H1 (cell line): ENCODE results near the gene CMIP. TPM values are rescaled to one million over a fixed set of nuclear protein-coding genes. Genes with fewer than 3 reads are reported as not detected.

Experiments
- CTCF ChIA-PET: fragments of 300-600 bp; sonication (Branson Sonifier 250); formaldehyde crosslinking; loops from one replicate; lab custom pipeline; 2021; ENCODE audit not compliant: partially characterized antibody; lab: Charles Lee
- POLR2A ChIA-PET: fragments of 300-600 bp; sonication (Branson Sonifier 250); formaldehyde crosslinking; loops from one replicate; lab custom pipeline; 2021; ENCODE audit warnings: inconsistent platforms; ENCODE audit not compliant: partially characterized antibody; lab: Charles Lee
- DNase-seq, 2 experiments: peaks; one replicate each; pipeline versions ENCODE4 v3.0.0 to v3.0.0-alpha.2; 2010 to 2022; ENCODE audit warnings: low spot score in 2 of 2, low read depth in 1 of 2, mixed read lengths in 1 of 2
- FAIRE-seq: peaks from 2 replicates; lab custom pipeline; 2011; peaks lifted over from hg19 to GRCh38; lab: Jason Lieb, UNC
- H2AFZ ChIP-seq: 2 replicates; pipeline ENCODE4 v1.8.1; 2012; ENCODE audit warnings: low read length, inconsistent platforms
- H2AK5ac ChIP-seq: 2 replicates; pipeline ENCODE4 v1.6.1; 2013; ENCODE audit warnings: low read depth, low read length
- H2BK120ac ChIP-seq: replicated peaks from 2 replicates; pipeline ENCODE3; 2013; ENCODE audit warnings: low read depth, low read length, inconsistent platforms
- H2BK12ac ChIP-seq: 2 replicates; pipeline ENCODE4 v1.6.1; 2013; ENCODE audit warnings: low read depth, low read length
- H2BK15ac ChIP-seq: 2 replicates; pipeline ENCODE4 v1.6.1; 2013; ENCODE audit warnings: low read length
- H2BK20ac ChIP-seq: 2 replicates; pipeline ENCODE4 v1.6.1; 2013; ENCODE audit warnings: low read length
- H2BK5ac ChIP-seq: 2 replicates; pipeline ENCODE4 v1.6.1; 2013; ENCODE audit warnings: low read depth, low read length
- H3K14ac ChIP-seq: 2 replicates; pipeline ENCODE4 v1.6.1; 2013; ENCODE audit warnings: inconsistent platforms; ENCODE audit not compliant: insufficient read length
- H3K18ac ChIP-seq: 2 replicates; pipeline ENCODE4 v1.6.1; 2013; ENCODE audit warnings: low read length; ENCODE audit errors: extremely low read depth
- H3K23ac ChIP-seq: 2 replicates; pipeline ENCODE4 v1.6.1; 2013; ENCODE audit warnings: inconsistent platforms; ENCODE audit not compliant: insufficient read length
- H3K23me2 ChIP-seq: 2 replicates; pipeline ENCODE4 v1.6.1; 2013; ENCODE audit warnings: low read depth, low read length
- H3K27ac ChIP-seq: 2 replicates; pipeline ENCODE4 v1.6.1; 2011; ENCODE audit warnings: low read depth, low read length, inconsistent platforms
- H3K27me3 ChIP-seq, 4 experiments: replicated peaks in 1 of 4; 1 replicate in 1 of 4; 2 replicates in 3 of 4; pipeline versions ENCODE4 v1.6.1 to v1.8.1; 2011 to 2013; ENCODE audit warnings: low read length in 3 of 4, mild to moderate bottlenecking in 3 of 4, inconsistent platforms in 2 of 4, mixed read lengths in 2 of 4, moderate library complexity in 1 of 4; ENCODE audit not compliant: control insufficient read depth in 3 of 4, insufficient read depth in 3 of 4; ENCODE audit errors: extremely low read depth in 1 of 4
- H3K36me3 ChIP-seq, 4 experiments: 2 replicates each; pipeline versions ENCODE4 v1.6.1 to v1.8.1; 2011 to 2013; ENCODE audit warnings: mild to moderate bottlenecking in 4 of 4, low read length in 3 of 4, moderate library complexity in 2 of 4, control low read depth in 1 of 4, inconsistent platforms in 1 of 4; ENCODE audit not compliant: insufficient read depth in 4 of 4, control insufficient read depth in 2 of 4
- H3K4ac ChIP-seq: replicated peaks from 2 replicates; pipeline ENCODE3; 2013; ENCODE audit warnings: low read length, low read depth, mixed read lengths, inconsistent platforms; ENCODE audit not compliant: insufficient read length
- H3K4me1 ChIP-seq, 4 experiments: replicated peaks in 1 of 4; 1 replicate in 1 of 4; 2 replicates in 3 of 4; pipeline versions ENCODE4 v1.6.1 to v1.8.1; 2011 to 2013; ENCODE audit warnings: low read length in 3 of 4, inconsistent platforms in 2 of 4, mixed read lengths in 1 of 4; ENCODE audit not compliant: insufficient read depth in 4 of 4, control insufficient read depth in 3 of 4
- H3K4me2 ChIP-seq, 2 experiments: 2 replicates each; pipeline versions ENCODE4 v1.6.1 to v1.8.1; 2011 to 2013; ENCODE audit warnings: low read depth in 2 of 2, low read length in 2 of 2, control low read depth in 1 of 2, inconsistent platforms in 1 of 2, mild to moderate bottlenecking in 1 of 2; ENCODE audit not compliant: insufficient read depth in 1 of 2
- H3K4me3 ChIP-seq, 4 experiments: fragments of 200-600, 300-600 bp in 1 of 4; sonication (generic), shearing (Covaris generic), sonication (Bioruptor Twin) in 1 of 4; 2 replicates each; pipeline versions ENCODE4 v1.5.1 to v1.8.1; 2011 to 2016; ENCODE audit warnings: low read length in 4 of 4, low read depth in 3 of 4, control low read depth in 2 of 4, inconsistent platforms in 2 of 4, mild to moderate bottlenecking in 2 of 4, mixed read lengths in 1 of 4, moderate library complexity in 1 of 4; ENCODE audit not compliant: insufficient read depth in 2 of 4; ENCODE audit errors: extremely low read depth in 1 of 4
- H3K56ac ChIP-seq: replicated peaks from 2 replicates; pipeline ENCODE3; 2013; ENCODE audit warnings: low read depth, mild to moderate bottlenecking, mixed read lengths, low read length, inconsistent platforms; ENCODE audit not compliant: insufficient read length
- H3K79me1 ChIP-seq: 2 replicates; pipeline ENCODE4 v1.6.1; 2013; ENCODE audit warnings: low read depth, low read length, control low read depth
- H3K79me2 ChIP-seq, 2 experiments: 2 replicates each; pipeline versions ENCODE4 v1.6.1 to v1.8.1; 2012 to 2013; ENCODE audit warnings: low read length in 2 of 2, mild to moderate bottlenecking in 2 of 2, inconsistent platforms in 1 of 2; ENCODE audit not compliant: insufficient read depth in 2 of 2, control insufficient read depth in 1 of 2
- H3K9ac ChIP-seq, 4 experiments: replicated peaks in 1 of 4; 1 replicate in 1 of 4; 2 replicates in 3 of 4; pipeline versions ENCODE4 v1.6.1 to v1.8.1; 2011 to 2013; ENCODE audit warnings: low read depth in 3 of 4, low read length in 3 of 4, control low read depth in 2 of 4, mild to moderate bottlenecking in 2 of 4, moderate library complexity in 2 of 4, inconsistent platforms in 1 of 4; ENCODE audit errors: extremely low read depth in 1 of 4
- H3K9me3 ChIP-seq, 2 experiments: 2 replicates each; pipeline versions ENCODE4 v1.6.1 to v1.8.1; 2012 to 2013; ENCODE audit warnings: mild to moderate bottlenecking in 2 of 2, moderate library complexity in 2 of 2, control low read depth in 1 of 2, inconsistent platforms in 1 of 2, low read depth in 1 of 2, low read length in 1 of 2, mixed read lengths in 1 of 2; ENCODE audit not compliant: insufficient read depth in 2 of 2
- H4K20me1 ChIP-seq, 2 experiments: replicated peaks in 1 of 2; 2 replicates each; pipeline versions ENCODE3 to v1.8.1; 2011 to 2013; ENCODE audit warnings: inconsistent platforms in 2 of 2, low read length in 2 of 2, mild to moderate bottlenecking in 1 of 2; ENCODE audit not compliant: insufficient read depth in 2 of 2, control insufficient read depth in 1 of 2
- H4K5ac ChIP-seq: 2 replicates; pipeline ENCODE4 v1.6.1; 2013; ENCODE audit warnings: low read length, low read depth, mixed read lengths, inconsistent platforms; ENCODE audit not compliant: insufficient read length
- H4K8ac ChIP-seq: 2 replicates; pipeline ENCODE4 v1.8.0; 2013; ENCODE audit warnings: mild to moderate bottlenecking, moderate library complexity, low read length, inconsistent platforms; ENCODE audit not compliant: insufficient read depth; ENCODE audit errors: extremely low read depth
- H4K91ac ChIP-seq: replicated peaks from 2 replicates; pipeline ENCODE3; 2013; ENCODE audit warnings: low read length, mixed read lengths, inconsistent platforms; ENCODE audit not compliant: insufficient read length
- BRCA1 ChIP-seq: IDR thresholded peaks from 2 replicates; pipeline ENCODE4 v1.6.1; 2012; ENCODE audit warnings: low read depth, low read length, improper control_type of control experiment
- EP300 ChIP-seq, 2 experiments: IDR thresholded peaks; 1 replicate in 1 of 2; 2 replicates in 1 of 2; pipeline ENCODE4 v1.6.1; 2011 to 2012; ENCODE audit warnings: low read depth in 2 of 2, low read length in 2 of 2, mild to moderate bottlenecking in 2 of 2, borderline replicate concordance in 1 of 2, inconsistent platforms in 1 of 2, moderate library complexity in 1 of 2
- EZH2 ChIP-seq: fragments of 200-600 bp; sonication (generic); IDR thresholded peaks from 2 replicates; pipeline ENCODE4 v1.7.1; 2012; ENCODE audit warnings: low read depth, mild to moderate bottlenecking, moderate library complexity, low read length, inconsistent platforms; ENCODE audit not compliant: severe bottlenecking
- FOSL1 ChIP-seq: IDR thresholded peaks from 2 replicates; pipeline ENCODE4 v1.6.1; 2011; ENCODE audit warnings: mild to moderate bottlenecking, low read depth, low read length, moderate library complexity; ENCODE audit not compliant: insufficient read depth
- KDM1A ChIP-seq: fragments of 200-600, 300-600 bp; sonication (generic); IDR thresholded peaks from 2 replicates; pipeline ENCODE4 v1.7.1; 2016; ENCODE audit warnings: mild to moderate bottlenecking, low read length, borderline replicate concordance
- KDM4A ChIP-seq: IDR thresholded peaks from one replicate; pipeline ENCODE4 v1.7.1; 2012; ENCODE audit warnings: low read depth, mild to moderate bottlenecking, moderate library complexity, low read length, inconsistent platforms; ENCODE audit not compliant: severe bottlenecking
- NANOG ChIP-seq: IDR thresholded peaks from 2 replicates; pipeline ENCODE4 v1.6.1; 2011; ENCODE audit warnings: low read length, low read depth, mild to moderate bottlenecking, inconsistent platforms; ENCODE audit not compliant: insufficient read depth, poor library complexity, severe bottlenecking
- NRF1 ChIP-seq: IDR thresholded peaks from 2 replicates; pipeline ENCODE4 v1.6.1; 2011; ENCODE audit warnings: mild to moderate bottlenecking, low read depth, low read length, improper control_type of control experiment
- PHF8 ChIP-seq: fragments of 200-600 bp; sonication (generic); conservative IDR thresholded peaks from 2 replicates; pipeline ENCODE4 v1.7.1; 2012; ENCODE audit warnings: low read depth, mild to moderate bottlenecking, inconsistent platforms, low read length, moderate library complexity
- TAF1 ChIP-seq: IDR thresholded peaks from 2 replicates; pipeline ENCODE4 v1.6.1; 2011; ENCODE audit warnings: mild to moderate bottlenecking, low read depth, low read length
- TAF7 ChIP-seq: optimal IDR thresholded peaks from 2 replicates; pipeline ENCODE3; 2011; ENCODE audit warnings: low read depth, mild to moderate bottlenecking, inconsistent platforms, low read length, moderate library complexity, borderline replicate concordance
- ZNF274 ChIP-seq: IDR thresholded peaks from 2 replicates; pipeline ENCODE4 v1.7.0; 2012; ENCODE audit warnings: low read length, borderline replicate concordance; ENCODE audit errors: extremely low read depth
- WGBS, 2 experiments: shearing (Covaris generic) in 1 of 2; methylation state at CpG; one replicate each; pipeline versions ENCODE4 v1.1.6 to v1.1.7; 2013 to 2015; ENCODE audit warnings: low lambda C conversion rate in 2 of 2, mixed read lengths in 2 of 2, inconsistent platforms in 1 of 2, low coverage in 1 of 2, missing lambda C conversion rate in 1 of 2; ENCODE audit not compliant: insufficient replicate concordance in 2 of 2, insufficient coverage in 1 of 2, insufficient read length in 1 of 2; ENCODE audit errors: extremely low coverage in 1 of 2, missing lambda C conversion rate in 1 of 2; 5-methylcytosine and 5-hydroxymethylcytosine counted together
- polyA plus RNA-seq, 7 experiments: library from polyadenylated mRNA; depleted of rRNA in 3 of 7; stranded (reverse) in 5 of 7; unstranded in 2 of 7; fragments of >200 nt in 5 of 7; fragments of 200-250 nt in 2 of 7; gene quantifications; 1 replicate in 5 of 7; 2 replicates in 1 of 7; 4 replicates in 1 of 7; pipeline versions ENCODE4 v1.2.1 to v1.2.3, GENCODE V29; 2011 to 2013; ENCODE audit warnings: missing spikeins in 2 of 7, mixed read lengths in 2 of 7
- total RNA-seq: library from RNA; stranded (reverse); fragmentation: NEBNext Ultra II Directional; extraction: Animal tissue kit (Norgen Biotek cat#: 25700); gene quantifications from 2 replicates; pipeline ENCODE4 v1.2.1, GENCODE V29; 2021

The CMIP gene
- total and polyA plus RNA-seq, 2 of the 8 experiments (the other 6 are each of a cell fraction or from before 2014, with no cell fraction given): 7.9 to 53.2 TPM

DNA sequence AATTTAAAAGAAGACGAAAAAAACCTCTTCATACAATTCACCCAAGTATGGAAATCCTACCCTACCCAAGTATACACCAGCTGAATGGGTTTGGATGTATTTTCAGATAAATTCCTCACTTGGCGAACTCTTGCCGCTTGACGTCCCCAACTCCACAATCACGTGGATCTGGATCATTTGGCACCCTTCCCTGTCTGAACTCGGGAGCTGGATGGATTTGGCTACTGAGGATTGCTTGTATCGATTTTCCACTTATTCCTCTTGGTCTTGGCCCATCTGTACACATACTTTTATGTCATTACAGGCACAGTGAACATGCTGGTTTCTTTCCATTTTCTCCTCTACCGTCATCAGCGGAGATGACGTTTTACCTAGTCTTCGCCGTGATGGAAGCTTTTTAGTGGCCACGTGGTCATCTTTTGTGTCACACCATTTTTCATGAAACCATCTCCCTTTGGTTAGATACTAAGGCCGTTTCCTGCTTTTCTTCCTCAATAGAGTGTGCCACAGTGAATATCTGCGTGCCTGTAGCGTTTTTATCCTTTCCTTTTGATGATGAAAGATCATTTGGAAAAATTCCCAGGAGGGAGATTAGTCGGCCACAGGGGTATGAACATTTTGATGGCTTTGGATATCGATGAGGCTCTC is 47.1 kb downstream of the CMIP start:
- H2AK5ac ChIP-seq: no peak overlapping the region
- 93% methylated on average over 18 of the region's 18 CpGs; no CpG with 5 or more reads in 1 of the 2 experiments for WGBS, 2 experiments
- no peaks in the 10 kb centered on the region for H3K36me3 ChIP-seq
- no peak overlapping the region for H4K91ac ChIP-seq
- peaks cover 7 to 93% of the 10 kb centered on the region in 2 experiments; a peak in 3 of 4 replicates for H3K79me2 ChIP-seq
- H3K27me3 ChIP-seq: no peaks in the 10 kb centered on the region
- H3K23me2 ChIP-seq: no peaks in the 10 kb centered on the region
- H2AFZ ChIP-seq: no peak overlapping the region
- no peak overlapping the region for H3K23ac ChIP-seq
- H3K18ac ChIP-seq: no peak overlapping the region
- peaks cover 25 to 34% of the 10 kb centered on the region in 2 experiments for H4K20me1 ChIP-seq
- H2BK12ac ChIP-seq: no peak overlapping the region
- peaks cover 0 to 12% (median 6%) of the 10 kb centered on the region in 4 experiments; a peak in 4 of 7 replicates for H3K4me1 ChIP-seq
- no peak overlapping the region for H3K9ac ChIP-seq
- no peak overlapping the region; the same call in 1 of the 2 replicates for H2BK5ac ChIP-seq
- no peak for DNase-seq
- H3K14ac ChIP-seq: no peak overlapping the region
- no peak for FAIRE-seq
- H4K5ac ChIP-seq: no peak overlapping the region
- H2BK120ac ChIP-seq: no peak overlapping the region
- CTCF ChIA-PET: interaction anchor here (0.6 to 0.8 kb wide), 2 partner anchors 51 to 86 kb away, joined by 3 to 4 read pairs; no protein-coding TSS in a partner anchor
- H2BK15ac ChIP-seq: no peak overlapping the region
- H3K4ac ChIP-seq: no peak overlapping the region
- peaks cover 32% of the 10 kb centered on the region for H3K79me1 ChIP-seq
- no peak overlapping the region for H3K56ac ChIP-seq
- no peak overlapping the region for H3K4me2 ChIP-seq
- H2BK20ac ChIP-seq: no peak overlapping the region
- H3K27ac ChIP-seq: no peak overlapping the region
- no peak overlapping the region; the same call in 1 of the 2 replicates for H4K8ac ChIP-seq
- POLR2A ChIA-PET: interaction anchor here (1.4 kb wide), 1 partner anchor 9 kb away, joined by 5 read pairs; no protein-coding TSS in a partner anchor
- no peaks in the 10 kb centered on the region for H3K9me3 ChIP-seq
- H3K4me3 ChIP-seq: no peak overlapping the region
- TF ChIP-seq ZNF274 (no peak), EZH2 (no peak), BRCA1 (no peak), PHF8 (no peak), EP300 (IDR thresholded peaks at IDR 0.05; ENCODE audit: borderline replicate concordance in 1 of 2, low read depth in 2 of 2, low read length in 2 of 2) (no peak), KDM4A (no peak), TAF7 (no peak), TAF1 (no peak), NRF1 (no peak), NANOG (no peak), FOSL1 (no peak), KDM1A (no peak)
